ENCODE data around the gene LAMA4. TPM values are rescaled to one million over a fixed set of nuclear protein-coding genes. Genes with fewer than 3 reads are reported as not detected.

Gene LAMA4
- total RNA-seq, 1 experiment from 2014 or later = 89.9 TPM

GRCh38 chr6:112149236-112149635, 105.1 kb downstream of the LAMA4 start:
- Mint-ChIP-seq H3K4me3 (ENCODE audit: low read depth, unreplicated experiment) (no peak overlapping the region), H3K36me3 (ENCODE audit: insufficient read depth, unreplicated experiment) (peaks cover 17% of the 10 kb centered on the region), H3K9me3 (ENCODE audit: low read depth, unreplicated experiment) (no peaks in the 10 kb centered on the region), H3K27me3 (ENCODE audit: unreplicated experiment) (no peaks in the 10 kb centered on the region), H3K27ac (ENCODE audit: unreplicated experiment) (no peak overlapping the region), H3K4me1 (ENCODE audit: low read depth, unreplicated experiment) (peaks cover 3% of the 10 kb centered on the region)
- no TSS peak for BruUV-seq (replicated peaks)
- intact Hi-C loops (cut with micrococcal nuclease; ENCODE audit: unreplicated experiment) = no loop called here
- CTCF ChIA-PET = no interaction called here
- no peak for DNase-seq
- TF ChIP-seq, protein P1, sequence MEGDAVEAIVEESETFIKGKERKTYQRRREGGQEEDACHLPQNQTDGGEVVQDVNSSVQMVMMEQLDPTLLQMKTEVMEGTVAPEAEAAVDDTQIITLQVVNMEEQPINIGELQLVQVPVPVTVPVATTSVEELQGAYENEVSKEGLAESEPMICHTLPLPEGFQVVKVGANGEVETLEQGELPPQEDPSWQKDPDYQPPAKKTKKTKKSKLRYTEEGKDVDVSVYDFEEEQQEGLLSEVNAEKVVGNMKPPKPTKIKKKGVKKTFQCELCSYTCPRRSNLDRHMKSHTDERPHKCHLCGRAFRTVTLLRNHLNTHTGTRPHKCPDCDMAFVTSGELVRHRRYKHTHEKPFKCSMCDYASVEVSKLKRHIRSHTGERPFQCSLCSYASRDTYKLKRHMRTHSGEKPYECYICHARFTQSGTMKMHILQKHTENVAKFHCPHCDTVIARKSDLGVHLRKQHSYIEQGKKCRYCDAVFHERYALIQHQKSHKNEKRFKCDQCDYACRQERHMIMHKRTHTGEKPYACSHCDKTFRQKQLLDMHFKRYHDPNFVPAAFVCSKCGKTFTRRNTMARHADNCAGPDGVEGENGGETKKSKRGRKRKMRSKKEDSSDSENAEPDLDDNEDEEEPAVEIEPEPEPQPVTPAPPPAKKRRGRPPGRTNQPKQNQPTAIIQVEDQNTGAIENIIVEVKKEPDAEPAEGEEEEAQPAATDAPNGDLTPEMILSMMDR (IDR thresholded peaks at IDR 0.05; ENCODE audit: unreplicated experiment) = no peak

- CTCF ChIA-PET = no interaction called here
- no peak overlapping the region for H3K27ac Mint-ChIP-seq (ENCODE audit: unreplicated experiment)
Observed at GRCh38 chr6:112148103-112148502, 106.3 kb downstream of the LAMA4 start.

GRCh38 chr6:112145080-112145573, 109.2 kb downstream of the LAMA4 start:
- Mint-ChIP-seq H3K27ac (ENCODE audit: unreplicated experiment) (no peak overlapping the region), H3K36me3 (ENCODE audit: insufficient read depth, unreplicated experiment) (peaks cover 21% of the 10 kb centered on the region), H3K4me1 (ENCODE audit: low read depth, unreplicated experiment) (no peaks in the 10 kb centered on the region), H3K9me3 (ENCODE audit: low read depth, unreplicated experiment) (no peaks in the 10 kb centered on the region), H3K27me3 (ENCODE audit: unreplicated experiment) (no peaks in the 10 kb centered on the region), H3K4me3 (ENCODE audit: low read depth, unreplicated experiment) (no peak overlapping the region)
- BruUV-seq (replicated peaks) = no TSS peak
- intact Hi-C loops (cut with micrococcal nuclease; ENCODE audit: unreplicated experiment) = no loop called here
- TF ChIP-seq, protein P1 (IDR thresholded peaks at IDR 0.05; ENCODE audit: unreplicated experiment) = no peak
- DNase-seq = no peak
- CTCF ChIA-PET = no interaction called here

More at GRCh38 chr6:112148103-112148502, 106.3 kb downstream of the LAMA4 start:
- Mint-ChIP-seq H3K36me3 (ENCODE audit: insufficient read depth, unreplicated experiment) (peaks cover 13% of the 10 kb centered on the region), H3K4me3 (ENCODE audit: low read depth, unreplicated experiment) (no peak overlapping the region), H3K4me1 (ENCODE audit: low read depth, unreplicated experiment) (no peaks in the 10 kb centered on the region), H3K9me3 (ENCODE audit: low read depth, unreplicated experiment) (no peaks in the 10 kb centered on the region), H3K27me3 (ENCODE audit: unreplicated experiment) (no peaks in the 10 kb centered on the region)
- intact Hi-C loops (cut with micrococcal nuclease; ENCODE audit: unreplicated experiment) = no loop called here
- BruUV-seq (replicated peaks) = no TSS peak
- TF ChIP-seq, protein P1 (IDR thresholded peaks at IDR 0.05; ENCODE audit: unreplicated experiment) = no peak
- DNase-seq = no peak

DNA sequence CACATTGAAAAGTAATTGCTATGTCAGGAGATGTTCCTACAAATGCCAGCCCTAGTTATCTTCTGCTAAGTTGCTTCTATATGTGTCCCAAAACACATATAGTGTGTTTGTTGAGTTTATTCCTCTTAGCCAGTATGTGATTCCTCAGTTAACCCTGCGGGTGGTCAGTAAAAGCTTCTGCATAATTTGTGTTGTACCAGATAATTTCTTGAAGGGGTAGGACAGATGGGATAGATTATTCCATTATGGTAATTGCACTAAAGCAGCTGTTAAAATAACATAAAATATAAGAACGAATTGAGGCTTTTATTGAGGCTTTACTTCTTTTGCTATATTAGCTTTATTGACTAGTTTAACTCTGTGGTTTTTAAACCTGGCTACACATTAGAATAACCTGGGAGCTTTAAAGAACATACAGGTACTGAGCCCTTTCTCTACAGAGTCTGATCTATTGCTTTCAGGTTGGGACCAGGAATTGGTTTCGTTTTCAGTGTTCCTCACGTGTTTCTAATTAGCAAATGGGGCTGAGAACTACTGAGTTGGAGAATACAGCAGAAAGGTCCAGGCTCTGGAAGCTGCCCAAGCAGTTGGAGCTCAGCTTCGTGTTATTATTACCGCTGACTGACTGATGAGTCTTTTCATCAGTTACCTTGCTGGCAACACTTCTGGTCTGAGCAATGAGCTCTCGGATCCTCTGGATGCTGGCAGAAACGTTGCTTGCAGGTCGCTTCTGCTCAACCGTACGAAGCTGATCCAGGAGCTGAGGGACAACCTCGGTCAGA, 110.0 kb downstream of the LAMA4 start:
- no peak for DNase-seq
- intact Hi-C loops (cut with micrococcal nuclease; ENCODE audit: unreplicated experiment) = no loop called here
- Mint-ChIP-seq H3K4me3 (ENCODE audit: low read depth, unreplicated experiment) (no peak overlapping the region), H3K27me3 (ENCODE audit: unreplicated experiment) (no peaks in the 10 kb centered on the region), H3K9me3 (ENCODE audit: low read depth, unreplicated experiment) (no peaks in the 10 kb centered on the region), H3K36me3 (ENCODE audit: insufficient read depth, unreplicated experiment) (peaks cover 22% of the 10 kb centered on the region), H3K27ac (ENCODE audit: unreplicated experiment) (no peak overlapping the region), H3K4me1 (ENCODE audit: low read depth, unreplicated experiment) (no peaks in the 10 kb centered on the region)
- TF ChIP-seq, protein P1 (IDR thresholded peaks at IDR 0.05; ENCODE audit: unreplicated experiment) = no peak
- CTCF ChIA-PET = no interaction called here
- no TSS peak for BruUV-seq (replicated peaks)
